Pancreas (tissue), 10 donors: ENCODE results near the gene SLC35A4. TPM values are rescaled to one million over a fixed set of nuclear protein-coding genes. Genes with fewer than 3 reads are reported as not detected.
A peak's percentile ranks its signal among the peaks of the same experiment; 100 is the strongest.

Experiments
- ATAC-seq, 4 donors: fragments of 200-7000 bp; cut with Tn5 transposase; one replicate each; pipeline versions ENCODE4 v1.8.0 to v1.9.1; 2020; ENCODE audit warnings: mild to moderate bottlenecking in 4 of 4, moderate library complexity in 4 of 4
- DNase-seq, 6 donors: peaks; one replicate each; pipeline ENCODE4 v3.0.0-alpha.2; 2020
- FAIRE-seq: peaks from 2 replicates; lab custom pipeline; 2012; peaks lifted over from hg19 to GRCh38; lab: Jason Lieb, UNC
- H3K27ac ChIP-seq, 4 donors: fragments of 200-600 bp; sonication (generic); 1 replicate in 3 of 4; 2 replicates in 1 of 4; pipeline versions ENCODE4 v1.5.0 to v1.8.0; 2020
- H3K27me3 ChIP-seq, 4 donors: fragments of 200-600 bp; one replicate each; pipeline ENCODE4 v1.8.0; 2021
- H3K36me3 ChIP-seq, 3 donors: fragments of 200-600 bp; sonication (generic) in 1 of 3; one replicate each; pipeline versions ENCODE4 v1.5.0 to v1.8.0; 2020 to 2021
- H3K4me1 ChIP-seq, 3 donors: fragments of 200-600 bp; one replicate each; pipeline ENCODE4 v1.8.0; 2021
- H3K4me3 ChIP-seq, 4 donors: fragments of 200-600 bp; sonication (generic) in 2 of 4; one replicate each; pipeline versions ENCODE4 v1.5.0 to v1.8.0; 2020 to 2021
- H3K9me3 ChIP-seq, 4 donors: fragments of 200-600 bp; one replicate each; pipeline ENCODE4 v1.8.0; 2021
- CTCF ChIP-seq, 4 donors: fragments of 200-600 bp; sonication (generic) in 3 of 4; IDR thresholded peaks; one replicate each; pipeline versions ENCODE4 v1.5.0 to v1.8.0; 2021; ENCODE audit warnings: antibody characterized with exemption in 4 of 4
- WGBS, 2 donors: extraction: QIAGEN DNeasy Blood & Tissue Kit; methylation state at CpG; one replicate each; pipeline ENCODE4 v1.1.7; 2013; 5-methylcytosine and 5-hydroxymethylcytosine counted together
- intact Hi-C, 3 donors: fragments of 100-400 bp; cut with DNase I; formaldehyde crosslinking; loops; one replicate each; pipeline versions ENCODE4 v1.11.1 to v1.14.2; 2022
- polyA plus RNA-seq, 2 donors: library from polyadenylated mRNA; stranded (reverse); fragments of 200-250 nt; gene quantifications; one replicate each; pipeline ENCODE4 v1.2.3, GENCODE V29; 2013
- total RNA-seq, 6 donors: library from RNA; stranded (reverse); fragmentation: NEBNext Ultra II Directional in 4 of 6; extraction: Animal tissue kit (Norgen Biotek cat#: 25700) in 4 of 6; gene quantifications; one replicate each; pipeline versions ENCODE4 v1.2.1 to v1.2.4, GENCODE V29; 2021 to 2023
- donor health status: healthy with polysubstance abuse.
- donor health status: DM: no; HTN: no; CAD: no; lungs with moderate emphysema.
- donor health status: DM: no; HTN: no; CAD: no.
- donor health status: control.
- donor health status: control.
- donor health status: Bipolar disorder and iron deficiency.
- donor health status: DM: yes; HTN: yes; CAD: no.
- donor health status: DM: no; HTN: no; CAD: no.
- donor health status: DM: no; HTN: no; CAD: no.
- donor health status: DM: yes; HTN: yes; CAD: no.

The SLC35A4 gene
- total and polyA plus RNA-seq, 8 donors, result 17.0 to 36.5 (median 25.4) TPM

- TF ChIP-seq CTCF (IDR thresholded peaks at IDR 0.05), result no peak
- ATAC-seq (no peak), DNase-seq (no peak), FAIRE-seq (no peak)
- Histone ChIP-seq H3K27ac (no peak overlapping the region), H3K4me1 (peaks cover 19 to 35% (median 20%) of the 10 kb centered on the region in 3 donors), H3K27me3 (no peaks in the 10 kb centered on the region), H3K36me3 (peaks cover 0 to 19% (median 11%) of the 10 kb centered on the region in 3 donors), H3K9me3 (no peaks in the 10 kb centered on the region), H3K4me3 (no peak overlapping the region)
- 85% methylated on average over 4 of the region's 4 CpGs for WGBS, 2 donors
- intact Hi-C loops, result no loop called here
These were observed 12.8 kb upstream of the SLC35A4 start for GRCh38 chr5:140551872-140552271.

- FAIRE-seq (no peak), ATAC-seq (no peak), DNase-seq (no peak)
- peaks cover 0 to 19% (median 11%) of the 10 kb centered on the region in 3 donors for H3K36me3 ChIP-seq
- no peak overlapping the region for H3K4me3 ChIP-seq
- H3K9me3 ChIP-seq, result no peaks in the 10 kb centered on the region
- no peak for TF ChIP-seq CTCF (IDR thresholded peaks at IDR 0.05)
- intact Hi-C loops, result no loop called here
- no peaks in the 10 kb centered on the region for H3K27me3 ChIP-seq
- peaks cover 14 to 27% (median 17%) of the 10 kb centered on the region in 3 donors for H3K4me1 ChIP-seq
- peak overlapping the region in 1 of 4 donors; percentile 15 for H3K27ac ChIP-seq
- WGBS, 2 donors, result 86 to 94% methylated on average over 2 of the region's 2 CpGs
These were observed 11.0 kb upstream of the SLC35A4 start for GRCh38 chr5:140553657-140554056.

- ATAC-seq, result no peak
- Histone ChIP-seq H3K27ac (no peak overlapping the region), H3K36me3 (peaks cover 0 to 19% (median 11%) of the 10 kb centered on the region in 3 donors)
These were observed 10.2 kb upstream of the SLC35A4 start for GRCh38 chr5:140554454-140554853.

GRCh38 chr5:140555747-140556312 lies 8.8 kb upstream of the SLC35A4 start:
- FAIRE-seq, result no peak
- no peak overlapping the region for H3K27ac ChIP-seq
- peaks cover 0 to 7% (median 2%) of the 10 kb centered on the region in 3 donors for H3K36me3 ChIP-seq
- intact Hi-C loops, result no loop called here
- H3K4me3 ChIP-seq, result peak overlapping the region in 1 of 4 donors; percentile 80
- no peak for DNase-seq
- no peaks in the 10 kb centered on the region for H3K9me3 ChIP-seq
- peaks cover 5 to 19% (median 9%) of the 10 kb centered on the region in 3 donors for H3K4me1 ChIP-seq
- ATAC-seq, result no peak
- 52 to 73% methylated on average over 1 of the region's 1 CpG for WGBS, 2 donors
- H3K27me3 ChIP-seq, result no peaks in the 10 kb centered on the region
- no peak for TF ChIP-seq CTCF (IDR thresholded peaks at IDR 0.05)

More at GRCh38 chr5:140554454-140554853, 10.2 kb upstream of the SLC35A4 start:
- no peak for DNase-seq
- no peaks in the 10 kb centered on the region for H3K9me3 ChIP-seq
- no peak for FAIRE-seq
- intact Hi-C loops, result no loop called here
- no peak overlapping the region for H3K4me3 ChIP-seq
- no peak for TF ChIP-seq CTCF (IDR thresholded peaks at IDR 0.05)
- WGBS, 2 donors, result 29 to 34% methylated on average over 2 of the region's 2 CpGs
- H3K4me1 ChIP-seq, result peaks cover 6 to 19% (median 9%) of the 10 kb centered on the region in 3 donors
- H3K27me3 ChIP-seq, result no peaks in the 10 kb centered on the region

GRCh38 chr5:140556438-140556837 lies 8.2 kb upstream of the SLC35A4 start:
- Histone ChIP-seq H3K9me3 (no peaks in the 10 kb centered on the region), H3K4me3 (peak overlapping the region; percentile 70 to 80 (median 74)), H3K27me3 (no peaks in the 10 kb centered on the region), H3K36me3 (peaks cover 0 to 1% (median 0%) of the 10 kb centered on the region in 3 donors), H3K27ac (peak overlapping the region in 1 of 4 donors; percentile 82), H3K4me1 (peaks cover 5 to 19% (median 9%) of the 10 kb centered on the region in 3 donors)
- WGBS, 2 donors, result 2% methylated on average over 6 of the region's 6 CpGs
- no peak for FAIRE-seq
- ATAC-seq, result peak in 2 of 4 donors; percentile 8 to 26
- intact Hi-C loops, result no loop called here
- no peak for DNase-seq
- no peak for TF ChIP-seq CTCF (IDR thresholded peaks at IDR 0.05)
